GM19035 (cell line): ENCODE data around the gene BEST1.
"Not testable (repeated sequence)": the region's sequence is repeated elsewhere in the genome, so short reads cannot be mapped to it uniquely, and the experiment has no call there.

ENCODE experiments used
- ATAC-seq: cut with Tn5 transposase; IDR thresholded peaks from one replicate; pipeline ENCODE4 v1.9.1; 2021; ENCODE audit not compliant: unreplicated experiment

The BEST1 gene

DNA sequence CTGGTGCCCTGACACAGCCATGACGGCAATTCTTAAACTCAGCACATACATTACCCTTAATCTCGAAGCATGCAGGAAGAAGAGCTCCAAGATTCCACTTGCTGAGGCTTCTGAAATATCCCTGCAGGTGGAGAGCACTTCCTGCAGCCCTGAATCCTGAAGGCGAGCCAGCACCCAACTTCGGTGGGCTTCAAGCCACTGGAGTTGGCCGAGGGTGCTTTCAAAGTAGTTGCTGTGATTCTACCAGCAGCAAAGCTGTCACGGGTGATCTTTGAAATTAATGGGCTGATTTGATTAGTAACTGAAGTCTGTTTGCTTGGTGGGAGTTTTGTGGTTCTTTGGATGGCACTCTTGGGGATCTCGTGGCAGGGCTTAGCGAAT is 26.3 kb downstream of the BEST1 start:
- no peak for ATAC-seq

DNA sequence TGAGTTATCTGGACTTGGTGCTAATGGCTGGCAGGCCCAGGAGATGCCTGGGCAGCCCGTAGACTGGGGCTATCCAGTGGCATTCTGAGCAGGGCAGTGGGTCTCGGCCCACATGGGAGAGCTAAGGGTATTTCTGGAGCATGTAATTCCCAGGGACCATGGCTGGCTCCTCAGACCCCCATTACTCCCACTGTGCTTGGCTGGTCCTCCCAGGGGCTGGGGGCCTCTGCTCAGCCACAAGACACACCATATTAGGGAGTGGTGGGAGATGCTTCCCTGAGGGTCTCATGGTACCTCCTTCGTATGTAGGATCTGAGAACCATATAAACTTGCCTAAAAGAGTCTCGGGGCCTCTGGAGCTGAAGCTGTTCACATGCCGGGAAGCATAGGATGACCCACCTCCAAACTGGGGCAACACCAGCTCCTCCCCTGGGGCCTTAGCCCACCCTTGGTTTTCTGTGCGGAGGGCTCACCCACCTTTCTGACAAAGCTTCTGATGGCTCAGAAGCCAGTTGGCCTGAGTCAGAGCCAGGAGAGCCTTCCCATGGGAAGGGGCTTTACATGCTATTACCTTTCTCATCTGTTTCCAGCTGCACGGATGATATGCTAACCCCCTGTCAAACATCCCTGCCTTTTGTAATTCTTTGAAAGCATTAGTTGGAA is 26.8 kb downstream of the BEST1 start:
- no peak for ATAC-seq

DNA sequence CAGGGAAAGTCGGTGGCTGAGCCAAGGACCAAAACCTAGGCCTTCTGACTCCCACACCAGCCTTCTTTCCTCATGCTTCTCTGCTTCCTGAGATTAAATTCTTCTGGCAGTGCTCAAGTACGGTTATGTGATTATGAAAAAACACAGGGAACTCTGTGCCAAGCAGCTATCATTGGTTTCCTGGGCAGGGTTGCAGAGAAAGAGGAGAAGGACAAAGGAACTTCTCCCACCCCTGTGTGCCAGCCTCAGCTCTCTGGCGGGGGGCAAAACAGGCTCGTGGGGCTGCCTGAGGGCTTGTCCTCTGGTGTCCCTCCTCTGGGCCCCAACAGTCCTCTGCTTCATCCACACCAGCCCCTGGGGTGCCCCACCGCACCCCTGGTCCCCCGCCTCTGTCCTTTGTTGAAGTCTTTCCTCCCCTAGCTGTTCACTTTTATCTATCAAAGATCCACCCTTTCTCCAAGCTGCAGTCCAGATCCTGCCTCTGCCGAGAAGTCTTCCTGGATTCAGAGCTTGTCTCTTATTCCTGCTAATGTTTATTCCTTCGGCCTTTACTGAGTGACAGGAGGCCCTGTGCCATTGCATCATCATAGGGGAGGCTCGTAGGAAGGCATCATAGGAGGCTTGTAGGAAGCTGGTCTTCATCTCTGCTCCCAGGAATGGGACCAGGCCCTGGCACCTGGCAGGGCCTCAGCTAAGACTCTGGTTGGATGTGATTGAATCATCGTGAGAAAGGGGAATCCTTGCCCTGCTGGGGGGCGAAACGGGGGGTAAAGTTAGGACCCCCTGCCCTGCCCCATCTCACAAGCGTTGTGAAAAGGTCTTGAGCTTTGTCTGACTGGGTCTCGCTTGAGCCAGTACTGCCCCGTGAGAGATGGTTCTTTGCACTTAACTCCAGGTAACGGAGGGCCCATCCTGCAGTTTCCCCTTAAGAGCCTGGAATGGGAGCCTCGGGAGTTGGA is 28.8 kb downstream of the BEST1 start:
- ATAC-seq, result no peak

DNA sequence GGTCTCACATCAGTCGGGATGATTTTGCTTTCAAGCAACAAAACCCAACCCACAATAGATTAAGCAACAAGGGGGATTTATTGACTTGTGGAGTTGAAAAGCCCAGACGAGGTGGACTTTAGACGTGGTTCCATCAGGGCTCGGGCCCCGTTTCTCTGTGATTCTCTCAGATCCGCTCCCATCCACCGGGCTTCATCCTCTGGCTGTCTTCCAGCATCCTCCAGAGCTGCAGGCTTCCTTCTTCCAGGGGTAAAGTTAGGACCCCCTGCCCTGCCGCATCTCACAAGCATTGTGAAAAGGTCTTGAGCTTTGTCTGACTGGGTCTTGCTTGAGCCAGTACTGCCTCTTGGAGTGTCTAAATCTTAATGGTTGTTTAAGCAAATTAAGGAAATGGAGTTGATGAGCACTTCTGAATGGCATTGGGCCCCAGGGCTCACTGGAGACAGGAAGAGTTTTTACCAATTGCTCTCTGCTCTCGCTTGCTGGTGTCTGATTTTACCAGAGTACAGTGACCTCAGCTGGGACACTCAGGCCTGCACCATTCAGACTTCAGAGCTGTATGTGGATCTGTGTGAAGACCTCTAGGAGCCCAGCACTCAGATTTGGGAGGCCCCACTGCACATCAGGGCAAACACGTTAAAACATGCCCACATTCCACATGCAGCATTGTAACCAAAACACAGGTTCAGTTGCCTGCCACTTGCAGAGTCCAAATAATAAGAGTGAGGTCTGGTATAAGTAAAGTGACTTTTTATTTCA is 30.8 kb downstream of the BEST1 start:
- ATAC-seq, result no peak

DNA sequence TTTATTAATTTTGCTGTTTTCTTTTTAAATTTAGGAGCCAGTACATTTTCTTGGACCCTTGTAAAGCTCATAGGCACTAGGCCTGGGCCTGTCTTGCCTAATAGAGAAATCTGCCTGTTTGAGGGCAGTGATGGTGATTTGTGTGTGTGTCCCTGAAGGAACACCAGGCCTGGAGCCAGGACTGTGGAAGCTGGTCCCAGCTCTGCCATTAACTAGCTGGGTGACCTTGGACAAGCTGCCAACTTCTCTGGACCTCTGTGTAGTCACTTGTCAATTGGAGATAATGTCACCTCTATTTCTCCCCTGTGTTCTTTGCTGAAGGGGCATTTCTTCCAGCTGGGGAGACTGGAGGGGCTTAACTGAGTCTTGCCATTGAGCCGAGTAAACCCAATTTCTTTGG is 33.3 kb downstream of the BEST1 start:
- ATAC-seq, result no peak

DNA sequence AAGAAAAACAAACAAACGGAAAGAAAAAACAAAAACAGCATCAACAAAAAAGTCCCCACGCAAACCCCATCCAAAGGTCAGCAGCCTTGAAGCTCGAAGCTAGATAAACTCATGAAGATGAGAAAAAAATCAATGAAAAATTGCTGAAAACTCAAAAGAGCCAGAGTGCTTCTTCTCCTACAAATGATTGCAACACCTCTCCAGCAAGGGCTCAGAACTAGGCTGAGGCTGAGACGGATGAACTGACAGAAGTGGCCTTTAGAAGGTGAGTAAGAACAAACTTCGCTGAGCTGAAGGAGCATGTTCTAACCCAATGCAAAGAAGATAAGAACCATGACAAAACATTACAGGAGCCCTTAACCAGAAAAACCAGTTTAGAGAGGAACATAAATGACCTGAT is 35.7 kb downstream of the BEST1 start:
- ATAC-seq, result no peak

DNA sequence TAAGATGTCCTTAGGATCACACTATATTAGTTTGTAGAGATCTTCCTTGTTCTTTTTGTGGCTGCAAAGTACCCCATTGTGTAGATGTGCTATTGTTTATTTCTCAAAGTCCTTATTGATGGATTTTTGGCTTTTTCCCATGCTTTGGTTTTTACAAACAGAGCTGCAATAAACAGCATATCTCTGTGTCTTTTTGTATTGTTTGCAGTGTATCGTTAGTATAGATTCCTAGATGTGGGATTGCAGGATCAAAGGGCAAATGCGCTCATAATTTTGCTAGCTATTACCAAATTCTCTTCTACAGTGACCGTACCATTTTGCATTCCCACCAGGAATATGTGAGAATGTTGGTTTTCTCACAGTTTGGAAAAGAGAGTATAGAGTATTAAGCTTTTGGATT is 44.8 kb downstream of the BEST1 start:
- ATAC-seq, result no peak

DNA sequence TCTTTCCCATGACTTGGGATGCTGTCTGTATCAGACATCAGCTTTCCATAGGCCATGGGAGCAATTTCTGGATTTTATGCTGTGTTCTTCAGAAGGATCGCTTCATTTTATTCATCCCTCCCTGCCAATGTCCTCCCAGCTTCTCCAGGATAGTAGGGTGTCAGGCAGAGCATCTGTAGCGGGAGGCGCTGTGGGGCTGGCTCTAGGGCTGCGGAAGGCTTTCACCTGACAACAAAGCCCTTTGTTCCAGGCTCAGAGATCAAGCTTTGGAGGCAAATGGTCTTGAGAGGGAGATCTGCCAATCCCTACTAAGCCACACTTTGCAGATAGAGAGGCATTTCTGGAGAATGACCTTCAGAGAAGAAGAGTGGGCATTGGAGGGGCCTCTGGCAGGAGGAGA is 46.8 kb downstream of the BEST1 start:
- no peak for ATAC-seq

DNA sequence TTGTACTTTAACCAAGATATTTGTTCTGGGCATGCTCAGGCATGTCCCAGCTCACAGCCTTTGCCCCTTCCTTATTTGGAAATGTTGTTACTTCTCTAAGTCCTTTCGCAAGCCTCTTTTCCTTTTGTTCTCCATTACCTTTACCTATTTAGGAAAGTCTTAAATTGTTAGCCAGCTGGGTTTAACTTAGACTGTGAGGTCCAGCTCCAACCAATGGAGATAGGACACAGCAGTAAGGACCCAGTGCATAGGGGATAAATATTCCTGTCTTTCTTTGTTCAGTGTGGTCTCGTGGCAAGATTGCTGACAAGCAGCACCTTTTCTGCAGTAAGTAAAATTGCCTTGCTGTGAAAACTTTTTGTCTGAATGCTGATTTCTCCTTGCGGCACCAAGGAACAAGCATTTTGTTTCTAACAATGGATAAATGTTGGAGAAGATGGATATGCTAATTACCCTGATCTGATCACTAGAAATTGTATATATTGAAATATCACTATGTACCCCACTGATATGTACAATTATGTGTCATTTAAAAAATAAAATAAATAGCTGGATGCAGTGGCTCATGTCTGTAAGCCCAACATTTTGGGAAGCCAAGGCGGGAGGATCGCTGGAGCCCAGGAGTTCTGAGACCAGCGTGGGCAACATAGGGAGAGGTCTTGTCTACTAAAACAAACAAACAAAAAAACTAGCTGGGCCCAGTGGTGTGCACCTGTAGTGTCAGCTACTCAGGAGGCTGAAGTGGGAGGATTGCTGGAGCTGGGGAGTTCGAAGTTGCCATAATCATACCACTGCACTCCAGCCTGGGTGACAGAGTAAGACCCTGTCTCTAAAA is 49.2 kb downstream of the BEST1 start:
- ATAC-seq, result no peak

DNA sequence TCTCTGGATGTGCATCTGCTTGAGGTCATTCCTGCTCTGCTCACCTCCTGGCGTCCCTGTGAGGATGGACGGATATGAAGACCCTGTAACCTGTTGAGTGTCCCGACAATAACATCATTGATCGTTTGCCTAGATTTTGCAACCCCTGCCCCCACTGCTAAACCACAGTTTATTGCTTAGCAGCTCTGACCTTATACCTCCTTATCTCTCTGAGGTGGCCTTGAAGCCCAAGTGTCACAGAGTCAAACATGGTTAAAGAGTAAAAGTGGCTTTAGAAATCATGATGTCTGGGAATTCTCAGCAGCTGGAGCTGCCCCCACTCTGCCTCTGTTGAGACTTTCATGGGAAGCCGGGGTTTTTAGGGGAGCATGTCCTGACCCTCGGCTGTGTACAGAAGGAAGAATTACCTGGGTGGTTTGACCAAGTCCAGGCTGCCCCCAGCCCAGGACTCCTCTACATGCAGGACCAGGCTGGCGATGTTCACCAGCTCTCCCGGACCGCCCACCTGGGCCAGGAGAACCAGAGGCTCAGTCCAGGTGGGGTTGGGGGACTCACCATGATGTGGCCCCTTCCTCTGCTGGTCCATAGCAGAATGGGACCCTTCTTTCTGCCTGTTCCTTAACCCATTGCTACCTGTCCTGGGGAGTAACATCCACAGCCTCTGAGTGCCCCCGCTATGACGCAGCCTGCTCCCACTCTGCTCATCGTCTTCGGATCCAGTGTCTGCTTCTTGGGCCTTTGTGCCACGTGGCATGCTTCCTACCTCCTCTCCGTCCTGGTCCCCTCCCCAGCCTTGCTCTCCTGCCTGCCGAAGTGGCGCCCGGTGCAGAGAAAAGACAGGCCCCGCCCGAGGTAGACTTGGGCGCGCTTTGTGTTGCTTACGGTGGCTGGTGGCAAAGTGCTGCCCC is 50.6 kb downstream of the BEST1 start:
- ATAC-seq, result no peak

DNA sequence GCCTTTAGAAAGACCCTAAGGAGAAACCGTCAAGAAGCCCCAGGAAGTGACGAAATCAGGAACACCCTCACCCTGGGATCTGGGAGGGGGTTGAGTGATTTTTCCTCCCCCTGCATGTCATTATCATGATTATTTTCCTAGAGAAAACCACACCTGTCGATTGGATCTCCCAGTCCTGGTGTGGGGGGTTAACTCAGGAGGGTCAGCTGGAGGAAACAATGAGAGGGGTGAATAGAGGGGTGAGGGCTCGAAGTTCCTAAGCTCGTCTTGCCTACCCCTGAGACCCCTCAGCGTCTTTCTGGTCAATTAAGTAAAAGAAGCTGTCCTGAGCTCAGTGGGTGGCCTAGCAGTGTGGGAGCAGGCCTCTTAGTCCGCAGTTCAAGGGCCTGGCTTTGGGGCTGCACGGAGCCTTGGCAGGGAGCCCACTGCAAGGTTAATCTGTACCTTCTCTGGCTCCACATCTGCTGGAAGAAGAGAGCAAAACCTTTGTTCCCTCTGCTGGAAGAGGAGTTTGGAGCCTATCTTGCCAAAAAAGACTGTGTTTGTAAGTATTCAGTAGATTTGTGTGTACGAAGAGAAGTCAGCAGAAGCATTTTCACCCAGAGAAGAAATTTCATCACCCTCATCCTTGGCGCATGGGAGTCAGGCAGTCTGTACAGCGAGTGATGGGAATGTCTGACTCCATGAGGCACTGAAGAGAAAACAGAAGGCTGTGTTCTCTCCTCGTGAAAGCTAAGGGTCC is 51.5 kb downstream of the BEST1 start:
- ATAC-seq, result no peak

DNA sequence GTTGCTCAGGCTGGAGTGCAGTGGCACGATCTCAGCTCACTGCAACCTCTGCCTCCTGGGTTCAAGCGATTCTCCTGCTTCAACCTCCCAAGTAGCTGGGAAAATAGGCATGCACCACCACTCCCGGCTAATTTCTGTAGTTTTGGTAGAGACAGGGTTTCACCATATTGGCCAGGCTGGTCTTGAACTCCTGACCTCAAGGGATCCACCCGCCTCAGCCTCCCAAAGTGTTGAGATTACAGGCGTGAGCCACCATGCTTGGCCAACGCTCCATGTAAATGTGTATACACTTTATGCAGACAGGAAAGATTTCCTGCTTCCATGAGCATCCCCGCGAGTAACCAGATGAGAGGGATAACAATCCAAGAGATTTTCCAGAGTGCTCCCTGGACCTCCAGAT is 52.1 kb downstream of the BEST1 start:
- not testable (repeated sequence) for ATAC-seq

DNA sequence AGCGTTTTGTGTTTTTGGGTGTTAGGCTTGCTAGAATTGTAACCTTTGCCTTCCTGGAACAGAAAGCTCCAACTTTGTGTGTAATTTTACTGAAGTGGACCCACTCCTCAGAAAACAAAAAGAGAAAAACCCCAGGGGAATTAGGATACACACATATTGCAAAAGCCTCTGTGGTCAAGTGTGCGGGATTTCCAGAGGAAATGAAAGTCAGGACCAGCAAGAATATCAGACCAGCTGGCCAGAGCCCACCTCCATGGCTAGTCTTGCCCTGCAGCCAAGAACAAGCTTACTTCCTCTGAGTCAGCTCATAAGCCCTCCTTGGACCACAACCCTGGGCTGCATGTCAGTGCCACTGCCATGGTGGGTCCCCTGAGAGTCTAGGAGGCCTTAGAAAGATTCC is 54.3 kb downstream of the BEST1 start:
- ATAC-seq, result no peak

DNA sequence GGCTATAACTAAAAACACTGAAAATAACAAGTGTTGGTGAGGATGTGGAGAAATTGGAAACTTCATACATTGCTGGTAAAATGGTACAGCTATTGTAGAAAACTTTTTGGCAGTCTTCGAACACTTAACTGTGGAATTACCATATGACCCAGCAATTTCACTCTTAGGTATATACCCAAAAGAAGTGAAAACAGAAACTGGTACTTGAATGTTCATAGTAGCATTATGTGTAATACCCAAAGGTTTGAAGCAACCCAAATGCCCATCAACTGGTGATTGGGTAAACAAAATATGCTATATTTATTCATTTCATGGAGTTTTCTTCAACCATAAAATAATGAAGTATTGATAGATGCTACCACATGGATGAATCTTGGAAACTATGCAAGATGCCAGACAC is 58.0 kb downstream of the BEST1 start:
- no peak for ATAC-seq

DNA sequence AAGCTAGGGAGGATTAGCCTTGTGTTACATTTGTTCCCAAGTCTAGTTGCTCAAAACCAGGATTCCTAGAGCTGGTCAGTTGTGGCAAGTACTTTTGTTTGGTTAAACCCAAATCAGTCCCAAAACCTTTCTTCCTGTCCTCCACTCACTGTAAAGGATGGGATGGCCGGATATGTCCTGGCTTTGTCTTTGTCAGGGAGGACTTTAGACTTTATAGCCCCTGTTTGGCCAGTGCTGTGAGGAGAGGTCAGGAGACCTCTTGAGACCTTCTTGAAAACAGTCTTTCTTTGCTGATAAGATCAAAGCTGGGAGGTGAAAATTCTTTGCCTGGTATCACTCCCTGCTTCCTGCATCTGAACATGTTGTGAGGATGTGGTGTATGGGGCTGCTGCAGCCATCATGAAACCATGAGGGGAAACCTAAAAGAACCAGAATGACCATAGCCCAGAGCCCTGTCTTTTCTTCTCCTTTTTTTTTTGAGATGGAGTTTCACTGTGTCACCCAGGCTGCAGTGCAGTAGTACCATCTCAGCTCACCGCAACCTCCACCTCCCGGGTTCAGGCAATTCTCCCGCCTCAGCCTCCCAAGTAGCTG is 60.9 kb downstream of the BEST1 start:
- ATAC-seq, result no peak

DNA sequence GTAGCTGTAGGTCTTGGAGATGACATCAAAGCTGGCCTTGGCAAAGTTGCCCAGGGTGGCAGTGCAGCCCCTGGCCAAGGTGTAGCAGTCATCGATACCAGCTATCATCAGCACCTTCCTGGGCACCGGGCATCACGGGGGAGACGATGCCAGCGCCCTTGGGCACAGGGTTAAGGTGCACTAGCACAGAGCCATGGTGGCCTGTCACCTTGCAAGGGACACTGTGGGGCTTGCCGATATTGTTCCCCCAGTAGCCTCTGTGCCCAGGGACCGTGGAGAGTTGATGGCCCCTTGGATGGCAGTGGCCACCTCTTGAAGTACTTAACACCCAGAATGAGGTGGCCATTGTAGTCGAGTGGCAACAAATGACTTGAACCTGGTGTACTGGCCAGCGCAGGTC is 61.7 kb downstream of the BEST1 start:
- no peak for ATAC-seq

DNA sequence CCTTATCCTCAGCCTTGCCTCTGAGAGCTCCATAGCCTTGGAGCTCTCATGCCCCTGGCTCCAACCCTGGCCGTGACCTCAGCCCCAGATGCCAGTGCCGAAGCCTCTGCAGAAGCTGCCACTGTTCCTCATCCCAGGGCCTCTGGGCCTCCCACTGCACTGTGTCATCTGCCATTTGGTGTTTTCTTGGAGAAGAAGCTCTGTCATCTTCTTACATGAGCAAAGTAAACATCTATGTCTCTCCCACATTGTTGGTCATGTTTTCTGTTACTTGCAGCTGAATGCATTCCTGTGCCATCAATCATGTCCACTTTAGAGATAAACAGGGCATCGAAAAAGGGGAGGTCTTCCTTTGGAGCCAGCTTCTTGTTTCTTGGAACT is 62.3 kb downstream of the BEST1 start:
- ATAC-seq, result no peak

DNA sequence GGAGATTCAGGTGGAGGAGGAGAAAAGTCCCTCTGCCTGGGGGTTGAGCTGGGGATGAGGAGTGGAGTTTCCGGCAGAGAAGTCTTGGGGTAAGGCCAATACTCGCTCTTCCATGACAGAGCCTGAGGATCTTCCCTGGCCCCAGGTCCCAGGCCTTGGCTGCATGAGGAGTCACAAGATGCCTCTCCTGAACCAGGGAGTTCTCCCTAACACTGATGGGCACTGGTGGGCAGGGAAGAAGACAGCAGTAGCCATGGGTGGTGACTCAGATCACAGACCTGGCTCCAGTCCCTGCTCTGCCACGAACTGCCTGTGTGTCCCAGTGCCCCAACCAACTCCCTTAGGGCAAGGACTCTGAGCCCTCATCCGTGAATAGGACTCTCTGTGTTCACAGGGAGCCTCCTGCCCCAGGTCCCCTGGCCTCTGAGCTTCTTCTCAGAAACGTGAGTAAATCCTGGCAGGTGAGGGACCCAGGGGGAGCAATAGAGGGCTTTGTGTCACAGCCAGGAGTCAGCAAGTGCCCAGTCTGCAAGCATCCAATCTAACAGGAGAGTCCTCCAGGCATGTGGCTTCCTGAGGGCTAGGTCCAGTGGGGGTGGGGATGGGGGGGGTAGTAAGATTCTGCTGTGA is 62.8 kb downstream of the BEST1 start:
- no peak for ATAC-seq
